GM21737 (cell line): ENCODE data around the gene SPATC1L.
"Not testable (repeated sequence)": the region's sequence is repeated elsewhere in the genome, so short reads cannot be mapped to it uniquely, and the experiment has no call there.

Experiments
- ATAC-seq: cut with Tn5 transposase; IDR thresholded peaks from one replicate; pipeline ENCODE4 v1.9.1; 2021; ENCODE audit warnings: mild to moderate bottlenecking, moderate library complexity; ENCODE audit not compliant: unreplicated experiment

Gene SPATC1L

DNA sequence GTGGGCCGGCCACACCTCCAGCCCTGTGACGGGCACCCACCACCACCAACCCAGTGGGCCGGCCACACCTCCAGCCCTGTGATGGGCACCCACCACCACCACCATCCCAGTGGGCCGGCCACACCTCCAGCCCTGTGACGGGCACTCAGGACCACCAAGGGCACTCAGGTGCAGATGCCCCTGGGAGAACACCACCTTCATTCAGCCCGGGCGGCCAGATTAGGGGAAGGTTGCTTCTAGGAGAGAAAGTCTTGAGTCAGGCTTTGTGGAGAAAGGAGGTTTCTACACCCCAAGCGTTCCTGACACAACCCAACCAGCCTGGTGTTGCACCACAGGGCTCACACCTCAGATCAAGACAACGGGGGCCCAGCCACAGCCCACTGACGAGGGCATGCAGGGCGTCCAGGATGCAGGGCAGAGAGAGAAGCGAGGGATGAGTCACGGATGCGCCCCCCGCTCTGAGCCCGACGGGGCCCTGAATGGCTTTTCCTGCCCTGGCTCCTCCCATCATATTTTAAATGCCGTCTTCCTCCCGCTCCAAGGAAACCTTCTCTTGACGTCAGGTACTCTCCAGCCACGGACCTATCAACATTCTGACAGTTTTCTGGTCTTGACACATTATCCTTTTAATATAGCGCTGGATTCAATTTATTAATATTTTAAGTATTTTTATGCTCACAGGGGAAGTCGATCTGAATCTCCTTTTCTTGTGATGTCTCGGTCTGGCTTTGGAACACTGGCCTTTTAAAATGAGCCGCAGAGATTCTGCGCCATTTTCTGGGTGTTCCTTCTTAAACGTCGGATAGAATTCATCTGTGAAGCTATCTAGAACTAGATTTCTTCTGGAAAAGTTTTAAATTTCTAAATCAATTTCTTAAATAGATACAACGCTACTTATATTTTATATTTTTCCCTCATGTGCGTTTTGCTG, 631 bp upstream of the SPATC1L start:
- peak; percentile 58 for ATAC-seq

GRCh38 chr21:46183337-46183909, 836 bp downstream of the SPATC1L start:
- ATAC-seq, result not testable (repeated sequence)

- no peak for ATAC-seq
These were observed 1.5 kb downstream of the SPATC1L start for GRCh38 chr21:46182548-46183336.

GRCh38 chr21:46181953-46182547, 2.2 kb downstream of the SPATC1L start:
- ATAC-seq, result no peak

DNA sequence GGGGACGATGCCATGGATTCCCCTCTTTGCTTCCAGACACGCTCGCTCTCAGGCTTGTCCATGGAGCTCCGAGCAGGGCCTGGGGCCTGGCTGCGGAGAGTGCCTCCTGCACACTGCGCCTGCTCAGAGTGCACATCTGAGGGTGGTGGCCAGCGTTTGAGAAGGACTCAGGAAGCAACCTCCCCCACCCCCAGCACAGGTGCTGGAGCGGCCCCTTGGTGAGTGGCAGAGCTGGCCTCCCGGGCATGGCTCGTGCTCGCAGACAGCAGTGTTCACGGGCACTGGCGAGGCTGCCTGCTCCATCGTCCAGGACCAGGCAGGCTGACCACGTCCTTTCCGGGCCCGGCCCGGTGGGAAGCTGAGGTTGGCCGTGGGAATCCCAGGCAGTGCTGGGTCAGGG, 2.8 kb downstream of the SPATC1L start:
- no peak for ATAC-seq

- no peak for ATAC-seq
These were observed 3.4 kb downstream of the SPATC1L start for GRCh38 chr21:46180778-46181391.

DNA sequence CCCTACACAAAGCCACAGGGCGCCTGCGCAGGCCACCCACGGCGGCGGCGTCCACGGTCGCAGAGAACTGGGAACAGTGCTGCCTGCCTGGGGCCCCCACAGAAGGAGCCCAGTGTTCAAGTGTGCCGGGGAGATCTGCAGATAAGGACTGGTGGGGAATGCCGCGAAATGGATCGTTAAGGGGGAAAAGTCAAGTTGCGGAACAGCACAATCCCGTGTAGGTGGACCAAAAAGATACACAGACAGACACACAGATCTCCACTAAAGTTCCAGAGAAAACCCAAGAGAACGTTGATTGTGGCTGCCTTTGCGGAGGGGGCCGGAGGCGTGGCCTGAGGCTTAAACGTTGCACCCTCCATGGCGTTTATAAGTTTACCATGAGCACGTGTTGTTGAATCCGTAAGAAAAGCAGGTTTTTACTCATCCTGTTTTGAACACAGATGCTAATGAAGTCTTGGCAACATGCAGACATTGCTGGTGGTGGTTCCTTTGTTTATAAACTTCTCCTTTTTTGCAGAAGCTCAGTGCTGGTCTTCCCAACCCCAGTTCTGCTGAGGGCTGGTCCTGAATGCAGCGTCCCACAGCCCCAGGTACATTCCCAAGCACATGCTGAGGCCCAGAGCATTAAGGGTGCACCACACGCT, 4.1 kb downstream of the SPATC1L start:
- ATAC-seq, result no peak

- no peak for ATAC-seq
These were observed 4.6 kb downstream of the SPATC1L start for GRCh38 chr21:46179708-46180078.

GRCh38 chr21:46178961-46179360, 5.3 kb downstream of the SPATC1L start:
- no peak for ATAC-seq

DNA sequence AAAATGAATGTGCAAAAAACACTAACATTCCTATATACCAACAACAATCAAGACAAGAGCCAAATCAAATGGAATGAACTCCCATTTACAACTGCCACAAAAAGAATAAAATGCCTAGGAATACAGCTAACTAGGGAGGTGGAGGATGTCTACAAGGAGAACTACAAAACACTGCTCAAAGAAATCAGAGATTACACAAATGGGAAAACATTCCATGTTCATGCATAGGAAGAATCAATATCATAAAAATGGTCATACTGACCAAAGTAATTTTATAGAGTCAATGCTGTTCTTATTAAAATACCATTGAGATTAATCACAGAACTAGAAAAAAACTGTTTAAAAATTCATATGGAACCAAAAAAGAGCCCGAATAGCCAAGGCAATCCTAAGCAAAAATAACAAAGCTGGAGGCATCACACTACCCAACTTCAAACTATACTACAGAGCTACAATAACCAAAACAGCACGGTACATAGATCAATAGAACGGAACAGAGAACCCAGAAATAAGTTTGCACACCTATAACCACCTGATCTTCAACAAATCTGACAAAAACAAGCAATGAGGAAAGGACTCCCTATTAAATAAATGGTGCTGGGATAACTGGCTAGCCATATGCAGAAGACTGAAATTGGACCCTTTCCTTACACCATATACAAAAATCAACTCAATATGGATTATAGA, 7.7 kb downstream of the SPATC1L start:
- ATAC-seq, result not testable (repeated sequence)

- no peak for ATAC-seq
These were observed 10.7 kb downstream of the SPATC1L start for GRCh38 chr21:46173573-46173972.

GRCh38 chr21:46172863-46173528, 11.3 kb downstream of the SPATC1L start:
- no peak for ATAC-seq

DNA sequence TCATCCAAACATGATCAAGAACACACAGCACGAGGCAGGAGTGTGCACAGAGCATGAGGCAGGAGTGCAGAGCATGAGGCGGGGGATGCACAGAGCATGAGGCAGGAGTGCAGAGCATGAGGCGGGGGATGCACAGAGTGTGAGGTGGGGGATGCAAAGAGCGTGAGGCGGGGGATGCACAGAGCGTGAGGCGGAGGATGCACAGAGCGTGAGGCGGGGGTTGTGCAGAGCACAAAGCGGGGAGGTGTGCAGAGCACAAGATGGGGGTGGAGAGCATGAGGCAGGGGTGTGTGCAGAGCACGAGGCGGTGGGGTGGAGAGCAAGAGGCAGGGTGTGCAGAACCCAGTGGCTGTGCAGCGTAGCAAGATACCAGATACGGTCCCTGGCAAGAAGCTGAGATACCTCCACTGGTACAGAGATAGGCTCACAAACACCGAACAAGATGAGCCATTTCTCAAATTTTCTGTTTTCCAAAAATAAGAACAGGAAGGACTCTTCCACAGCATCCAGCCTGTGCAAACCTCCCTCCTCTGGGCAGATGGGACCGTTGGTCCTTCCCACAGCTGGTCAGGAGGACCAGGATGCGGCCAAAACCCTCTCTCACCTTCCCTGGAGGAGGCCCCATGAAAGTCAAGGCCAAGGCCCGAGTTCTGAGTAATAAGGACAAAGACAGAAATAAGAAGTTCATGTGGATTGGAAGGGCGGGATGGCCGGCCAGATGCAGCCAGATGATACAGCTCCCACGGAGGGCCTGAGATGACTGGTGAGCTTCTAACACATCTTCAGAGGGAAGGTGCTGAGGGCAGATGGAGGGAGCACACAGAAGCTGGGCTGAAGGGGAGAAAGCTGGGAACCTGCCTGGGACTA, 12.0 kb downstream of the SPATC1L start:
- no peak for ATAC-seq

GRCh38 chr21:46171585-46171984, 12.7 kb downstream of the SPATC1L start:
- ATAC-seq, result no peak

DNA sequence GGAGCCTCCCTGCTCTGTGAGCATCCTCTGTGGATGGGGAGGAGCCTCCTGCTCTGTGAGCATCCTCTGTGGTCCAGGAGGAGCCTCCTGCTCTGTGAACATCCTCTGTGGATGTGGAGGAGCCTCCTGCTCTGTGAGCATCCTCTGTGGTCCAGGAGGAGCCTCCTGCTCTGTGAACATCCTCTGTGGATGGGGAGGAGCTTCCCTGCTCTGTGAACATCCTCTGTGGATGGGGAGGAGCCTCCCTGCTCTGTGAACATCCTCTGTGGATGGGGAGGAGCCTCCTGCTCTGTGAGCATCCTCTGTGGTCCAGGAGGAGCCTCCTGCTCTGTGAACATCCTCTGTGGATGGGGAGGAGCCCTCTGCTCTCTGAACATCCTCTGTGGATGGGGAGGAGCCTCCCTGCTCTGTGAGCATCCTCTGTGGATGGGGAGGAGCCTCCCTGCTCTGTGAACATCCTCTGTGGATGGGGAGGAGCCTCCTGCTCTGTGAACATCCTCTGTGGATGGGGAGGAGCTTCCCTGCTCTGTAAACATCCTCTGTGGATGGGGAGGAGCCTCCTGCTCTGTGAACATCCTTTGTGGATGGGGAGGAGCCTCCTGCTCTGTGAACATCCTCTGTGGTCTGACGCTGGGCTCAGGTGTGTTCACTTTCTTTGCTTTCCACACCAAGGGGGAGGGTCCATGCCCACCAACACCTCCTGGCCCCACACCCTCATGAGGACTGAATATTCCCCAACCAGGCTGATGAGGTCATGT, 13.6 kb downstream of the SPATC1L start:
- ATAC-seq, result not testable (repeated sequence)

GRCh38 chr21:46168659-46169386, 15.4 kb downstream of the SPATC1L start:
- no peak for ATAC-seq

DNA sequence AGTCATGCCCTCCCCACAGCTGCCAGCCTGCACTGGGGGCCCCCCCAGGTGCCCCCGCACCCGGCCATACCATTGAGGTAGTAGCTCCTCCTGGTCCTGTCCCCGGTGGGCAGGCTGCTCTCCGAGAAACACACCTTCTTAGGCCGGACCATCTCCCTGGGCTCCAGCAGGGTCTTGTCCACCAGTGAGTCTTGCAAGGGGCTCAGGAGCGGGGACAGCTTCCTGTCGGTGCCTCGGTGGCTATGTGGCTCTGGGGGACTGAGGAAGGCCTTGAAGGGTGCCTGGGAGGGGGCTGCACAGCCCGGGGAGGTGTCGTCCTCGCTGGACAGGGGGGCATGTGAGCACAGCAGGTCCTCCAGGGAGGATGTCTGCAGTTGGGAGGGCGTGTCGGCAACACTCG, 16.0 kb downstream of the SPATC1L start:
- ATAC-seq, result no peak
